Astrocyte of the cerebellum (primary cell): ENCODE data around the gene NEUROD6.

Source experiments
- DNase-seq: peaks from one replicate; pipeline ENCODE4 v3.0.0-alpha.2; 2011; ENCODE audit warnings: low read depth
- H3K4me3 ChIP-seq: 2 replicates; pipeline ENCODE4 v1.5.1; 2011; ENCODE audit warnings: mild to moderate bottlenecking, low read depth, low read length, moderate library complexity
- in situ Hi-C: cut with HindIII; loops from 2 replicates; pipeline ENCODE4 v1.10.0; 2017; ENCODE audit warnings: low sequenced_read_pairs
- TF ChIP-seq, protein P1 (sequence below): IDR thresholded peaks from 2 replicates; pipeline ENCODE4 v1.5.1; 2012; ENCODE audit warnings: low read length, low read depth, moderate library complexity, mild to moderate bottlenecking; ENCODE audit errors: missing control alignments

The NEUROD6 gene

GRCh38 chr7:31310321-31310935, 30.1 kb downstream of the NEUROD6 start:
- no peak for DNase-seq
- H3K4me3 ChIP-seq: no peak overlapping the region
- TF ChIP-seq, protein P1, sequence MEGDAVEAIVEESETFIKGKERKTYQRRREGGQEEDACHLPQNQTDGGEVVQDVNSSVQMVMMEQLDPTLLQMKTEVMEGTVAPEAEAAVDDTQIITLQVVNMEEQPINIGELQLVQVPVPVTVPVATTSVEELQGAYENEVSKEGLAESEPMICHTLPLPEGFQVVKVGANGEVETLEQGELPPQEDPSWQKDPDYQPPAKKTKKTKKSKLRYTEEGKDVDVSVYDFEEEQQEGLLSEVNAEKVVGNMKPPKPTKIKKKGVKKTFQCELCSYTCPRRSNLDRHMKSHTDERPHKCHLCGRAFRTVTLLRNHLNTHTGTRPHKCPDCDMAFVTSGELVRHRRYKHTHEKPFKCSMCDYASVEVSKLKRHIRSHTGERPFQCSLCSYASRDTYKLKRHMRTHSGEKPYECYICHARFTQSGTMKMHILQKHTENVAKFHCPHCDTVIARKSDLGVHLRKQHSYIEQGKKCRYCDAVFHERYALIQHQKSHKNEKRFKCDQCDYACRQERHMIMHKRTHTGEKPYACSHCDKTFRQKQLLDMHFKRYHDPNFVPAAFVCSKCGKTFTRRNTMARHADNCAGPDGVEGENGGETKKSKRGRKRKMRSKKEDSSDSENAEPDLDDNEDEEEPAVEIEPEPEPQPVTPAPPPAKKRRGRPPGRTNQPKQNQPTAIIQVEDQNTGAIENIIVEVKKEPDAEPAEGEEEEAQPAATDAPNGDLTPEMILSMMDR: no peak
- in situ Hi-C loops: no loop called here

DNA sequence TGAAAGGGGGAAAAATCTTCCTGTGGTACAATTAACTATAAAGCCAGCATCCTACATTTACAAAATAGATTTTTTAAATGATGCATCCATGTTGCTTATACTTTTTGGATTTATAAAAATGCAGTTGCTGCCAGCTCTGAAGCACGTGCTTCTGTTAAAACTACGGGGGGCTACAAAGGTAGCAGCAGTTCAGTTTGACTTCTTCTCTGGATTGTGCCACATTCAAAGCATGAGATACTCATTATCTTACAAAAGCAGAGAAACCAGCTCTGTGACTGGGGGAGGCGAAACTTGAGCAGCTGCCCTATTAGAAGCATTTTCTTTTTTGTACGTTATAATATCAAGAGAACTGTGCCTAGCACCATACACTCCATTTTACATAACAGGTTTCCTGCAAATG, 31.1 kb downstream of the NEUROD6 start:
- TF ChIP-seq, protein P1: no peak
- in situ Hi-C loops: no loop called here
- no peak overlapping the region for H3K4me3 ChIP-seq
- DNase-seq: no peak

DNA sequence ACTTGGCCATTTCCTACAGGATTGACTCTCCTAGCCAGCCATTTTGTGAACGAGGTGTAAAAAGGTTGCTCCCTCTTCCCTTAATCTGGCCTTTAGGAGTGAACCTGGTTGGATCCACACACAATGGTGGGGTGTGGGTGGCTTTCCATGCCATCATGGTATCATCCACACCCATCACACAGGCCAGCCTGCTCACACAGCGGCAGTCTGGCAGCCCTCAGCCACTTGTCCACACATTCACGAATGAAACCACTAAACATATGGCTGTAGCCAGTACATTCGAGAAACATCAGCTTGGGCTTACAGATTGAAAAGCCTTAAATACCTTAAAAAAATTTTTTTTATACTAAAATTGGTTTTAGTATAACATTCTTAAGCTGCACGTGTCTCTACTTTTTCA, 31.9 kb downstream of the NEUROD6 start:
- H3K4me3 ChIP-seq: no peak overlapping the region
- no peak for DNase-seq
- TF ChIP-seq, protein P1: no peak
- in situ Hi-C loops: no loop called here

DNA sequence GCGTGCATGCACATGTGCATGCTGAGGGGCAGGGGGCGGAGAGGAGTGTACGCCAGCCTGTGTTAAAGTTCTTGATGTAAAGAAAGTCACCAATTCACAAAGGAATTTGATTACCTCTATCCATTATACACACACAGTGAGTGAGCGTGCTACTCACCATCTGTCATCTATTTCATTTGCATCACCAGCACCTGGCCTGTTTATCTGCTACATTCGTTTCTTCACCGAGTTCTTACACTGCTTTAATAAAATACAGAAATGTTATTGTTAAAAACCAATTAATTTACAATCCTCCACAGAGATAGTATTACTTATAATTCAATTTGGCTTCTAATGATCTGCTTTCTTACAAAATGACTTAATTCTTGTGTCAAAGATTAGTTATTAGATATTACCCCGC, 32.6 kb downstream of the NEUROD6 start:
- in situ Hi-C loops: no loop called here
- TF ChIP-seq, protein P1: no peak
- DNase-seq: no peak
- H3K4me3 ChIP-seq: no peak overlapping the region

GRCh38 chr7:31305260-31305659, 35.3 kb downstream of the NEUROD6 start:
- TF ChIP-seq, protein P1: no peak
- no peak overlapping the region for H3K4me3 ChIP-seq
- in situ Hi-C loops: no loop called here
- DNase-seq: no peak

GRCh38 chr7:31304446-31304845, 36.1 kb downstream of the NEUROD6 start:
- in situ Hi-C loops: no loop called here
- TF ChIP-seq, protein P1: no peak
- no peak overlapping the region for H3K4me3 ChIP-seq
- DNase-seq: no peak

DNA sequence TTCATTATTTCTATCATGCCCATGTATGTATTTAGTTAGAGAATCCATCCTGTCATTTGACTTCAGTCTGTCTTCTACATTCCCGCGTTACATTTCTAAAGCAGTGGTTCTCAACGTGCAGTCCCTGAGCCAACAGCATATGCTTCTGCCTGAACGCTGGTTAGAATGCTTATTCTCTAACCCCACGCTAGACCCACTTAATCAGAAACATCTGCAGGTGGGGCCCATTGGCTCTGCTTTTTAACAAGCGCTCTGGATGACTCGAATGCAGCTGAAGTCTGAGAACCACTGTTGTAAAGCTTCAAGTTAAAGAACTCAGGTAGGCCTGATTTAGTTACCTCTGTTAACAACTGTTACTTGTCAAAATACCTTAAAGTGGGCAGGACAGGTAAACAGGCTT, 38.2 kb downstream of the NEUROD6 start:
- in situ Hi-C loops: no loop called here

More for the DNA sequence above, 38.2 kb downstream of the NEUROD6 start:
- TF ChIP-seq, protein P1: no peak
- no peak for DNase-seq
- H3K4me3 ChIP-seq: no peak overlapping the region
